Measurements from ENCODE around the gene TCF21. TPM values are rescaled to one million over a fixed set of nuclear protein-coding genes. Genes with fewer than 3 reads are reported as not detected.

TCF21 gene
- polyA plus RNA-seq, 1 of the 3 experiments (the other 2 are of a cell fraction): not detected

DNA sequence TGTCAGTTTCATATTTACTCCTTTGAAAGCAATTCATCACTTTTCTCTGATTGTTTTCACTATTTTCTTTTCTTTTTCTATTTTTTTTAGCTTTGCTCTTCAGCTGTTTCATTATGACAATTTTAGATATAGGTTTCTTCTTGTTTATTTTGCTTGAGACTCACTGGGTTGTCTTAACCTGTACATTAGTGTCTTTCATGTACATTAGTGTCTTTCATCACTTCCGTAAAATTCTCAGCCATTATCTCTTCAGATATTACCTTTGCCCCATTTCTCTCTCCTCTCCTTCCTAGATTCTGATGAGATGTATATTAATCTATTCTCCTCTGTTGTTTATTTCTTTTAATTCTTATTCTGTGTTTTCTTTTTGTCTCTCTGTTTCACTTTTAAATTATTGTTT, 49.6 kb downstream of the TCF21 start:
- no peak overlapping the region for H3K4me2 ChIP-seq
- no peak overlapping the region for H3K9ac ChIP-seq
- H3K79me2 ChIP-seq (ENCODE audit: insufficient read depth): no peaks in the 10 kb centered on the region
- H3K9me2 ChIP-seq: no peaks in the 10 kb centered on the region
- H3K9me3 ChIP-seq: no peaks in the 10 kb centered on the region
- H3K36me3 ChIP-seq (replicated peaks in 1 of 2; ENCODE audit: control insufficient read depth in 1 of 2, insufficient read depth in 2 of 2, low read length in 1 of 2): no peaks in the 10 kb centered on the region
- ChIA-PET CTCF (interaction anchor here (0.7 to 2.7 kb wide), 11 partner anchors 14 to 185 kb away, joined by 3 to 20 read pairs (median 4); no protein-coding TSS in a partner anchor), POLR2A (no interaction called here)
- peaks cover 4% of the 10 kb centered on the region; the same call in 1 of the 2 replicates for H3K27me3 ChIP-seq (ENCODE audit: insufficient read depth)
- H3K27ac ChIP-seq (ENCODE audit: low read depth in 2 of 2, low read length in 1 of 2): no peak overlapping the region
- H4K20me1 ChIP-seq (ENCODE audit: insufficient read depth): no peaks in the 10 kb centered on the region
- DNase-seq: no peak
- TF ChIP-seq MXI1 (IDR thresholded peaks at IDR 0.05; ENCODE audit: low read depth, low read length) (no peak), GATA2 (CRISPR knock-in tag; IDR thresholded peaks at IDR 0.05) (no peak), RFX5 (IDR thresholded peaks at IDR 0.05; ENCODE audit: low read length) (no peak), RAD21 (IDR thresholded peaks at IDR 0.05; ENCODE audit: low read length) (no peak), GABPA (IDR thresholded peaks at IDR 0.05; ENCODE audit: low read depth) (no peak), MEF2A (IDR thresholded peaks at IDR 0.05; ENCODE audit: borderline replicate concordance, low read depth) (no peak), EZH2phosphoT487 (IDR thresholded peaks at IDR 0.05; ENCODE audit: borderline replicate concordance, low read depth) (no peak)
- no peak overlapping the region for H2AFZ ChIP-seq (ENCODE audit: low read depth)
- H3F3A ChIP-seq (replicated peaks; ENCODE audit: insufficient read depth): no peaks in the 10 kb centered on the region
- no peak overlapping the region for H3K4me3 ChIP-seq (ENCODE audit: low read depth in 2 of 2, low read length in 1 of 2)
- H3K4me1 ChIP-seq (ENCODE audit: control insufficient read depth in 1 of 2, insufficient read depth in 2 of 2, low read depth in 1 of 2, low read length in 1 of 2): no peaks in the 10 kb centered on the region
- 87% methylated on average over 1 of the region's 1 CpG for WGBS (ENCODE audit: low lambda C conversion rate)

DNA sequence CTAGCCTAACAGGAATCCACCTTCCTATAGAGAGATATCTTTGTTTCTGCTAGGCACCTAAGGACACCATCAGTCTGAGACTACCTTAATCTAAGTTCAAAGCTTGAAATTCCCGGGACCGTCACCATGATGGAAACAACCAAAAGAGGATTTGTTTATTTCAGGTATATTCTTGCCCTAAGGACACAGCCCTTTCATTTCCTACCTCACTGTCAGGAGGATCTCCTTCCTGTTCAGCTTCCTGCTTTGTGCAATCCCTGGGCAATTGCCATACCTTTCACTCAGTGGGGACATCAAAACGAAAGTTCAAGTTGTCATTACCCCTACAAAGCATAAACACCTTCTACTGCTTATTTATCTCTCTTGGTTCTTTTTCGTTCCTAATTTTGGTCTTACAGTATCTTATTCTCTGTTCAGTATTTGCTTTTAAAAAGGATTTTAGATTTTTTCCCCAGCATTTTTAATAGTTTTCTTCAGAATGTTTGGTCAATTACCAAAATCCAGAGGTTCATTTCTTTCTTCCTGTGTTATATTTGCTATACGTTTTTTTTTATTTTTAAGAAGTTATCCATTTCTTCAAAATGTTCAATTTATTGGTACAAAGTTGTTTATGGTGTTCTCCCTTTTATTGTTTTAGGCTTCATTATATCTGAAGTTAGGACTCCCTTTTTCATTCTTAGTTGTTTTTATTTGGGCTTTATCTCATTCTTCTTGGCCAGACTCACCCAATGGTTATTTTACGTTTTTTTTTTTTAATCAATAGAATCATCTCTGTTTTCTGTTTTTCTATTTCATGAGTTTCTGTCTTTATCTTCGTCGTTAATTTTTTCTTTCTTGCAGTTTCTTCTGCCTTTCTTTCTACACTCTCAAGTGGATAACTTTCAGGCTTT, 51.1 kb downstream of the TCF21 start:
- H3K27me3 ChIP-seq (ENCODE audit: insufficient read depth): peaks cover 4% of the 10 kb centered on the region; the same call in 1 of the 2 replicates
- no peaks in the 10 kb centered on the region for H3F3A ChIP-seq (replicated peaks; ENCODE audit: insufficient read depth)
- no peaks in the 10 kb centered on the region for H3K9me2 ChIP-seq
- H3K79me2 ChIP-seq (ENCODE audit: insufficient read depth): no peaks in the 10 kb centered on the region
- CTCF ChIA-PET: interaction anchor here (0.7 to 2.4 kb wide), 5 partner anchors 16 to 123 kb away, joined by 3 to 13 read pairs (median 4); no protein-coding TSS in a partner anchor
- no peak overlapping the region for H3K9ac ChIP-seq
- H3K4me1 ChIP-seq (ENCODE audit: control insufficient read depth in 1 of 2, insufficient read depth in 2 of 2, low read depth in 1 of 2, low read length in 1 of 2): no peaks in the 10 kb centered on the region
- no peak overlapping the region for H2AFZ ChIP-seq (ENCODE audit: low read depth)
- no peak for DNase-seq
- POLR2A ChIA-PET: no interaction called here
- H4K20me1 ChIP-seq (ENCODE audit: insufficient read depth): no peaks in the 10 kb centered on the region
- 63% methylated on average over 8 of the region's 8 CpGs for WGBS (ENCODE audit: low lambda C conversion rate)
- H3K27ac ChIP-seq (ENCODE audit: low read depth in 2 of 2, low read length in 1 of 2): no peak overlapping the region
- no peaks in the 10 kb centered on the region for H3K36me3 ChIP-seq (replicated peaks in 1 of 2; ENCODE audit: control insufficient read depth in 1 of 2, insufficient read depth in 2 of 2, low read length in 1 of 2)
- H3K4me3 ChIP-seq (ENCODE audit: low read depth in 2 of 2, low read length in 1 of 2): no peak overlapping the region
- H3K4me2 ChIP-seq: no peak overlapping the region
- H3K9me3 ChIP-seq: no peaks in the 10 kb centered on the region
- TF ChIP-seq FOXJ3 (CRISPR knock-in tag; IDR thresholded peaks at IDR 0.05): no peak
- no peak for TF ChIP-seq SIN3A (IDR thresholded peaks at IDR 0.05; ENCODE audit: borderline replicate concordance, low read depth, low read length)
- TF ChIP-seq MEF2A (IDR thresholded peaks at IDR 0.05; ENCODE audit: borderline replicate concordance, low read depth): no peak
- no peak for TF ChIP-seq SMC3 (IDR thresholded peaks at IDR 0.05; ENCODE audit: low read depth, low read length)
- no peak for TF ChIP-seq RAD21 (IDR thresholded peaks at IDR 0.05; ENCODE audit: low read length)
- no peak for TF ChIP-seq GABPA (IDR thresholded peaks at IDR 0.05; ENCODE audit: low read depth)
- no peak for TF ChIP-seq TAF1 (IDR thresholded peaks at IDR 0.05; ENCODE audit: borderline replicate concordance, low read depth, low read length)
- TF ChIP-seq YY1 (IDR thresholded peaks at IDR 0.05; ENCODE audit: low read depth): no peak
- TF ChIP-seq JUND (IDR thresholded peaks at IDR 0.05): no peak
- no peak for TF ChIP-seq RFX5 (IDR thresholded peaks at IDR 0.05; ENCODE audit: low read length)
- TF ChIP-seq, protein P1, sequence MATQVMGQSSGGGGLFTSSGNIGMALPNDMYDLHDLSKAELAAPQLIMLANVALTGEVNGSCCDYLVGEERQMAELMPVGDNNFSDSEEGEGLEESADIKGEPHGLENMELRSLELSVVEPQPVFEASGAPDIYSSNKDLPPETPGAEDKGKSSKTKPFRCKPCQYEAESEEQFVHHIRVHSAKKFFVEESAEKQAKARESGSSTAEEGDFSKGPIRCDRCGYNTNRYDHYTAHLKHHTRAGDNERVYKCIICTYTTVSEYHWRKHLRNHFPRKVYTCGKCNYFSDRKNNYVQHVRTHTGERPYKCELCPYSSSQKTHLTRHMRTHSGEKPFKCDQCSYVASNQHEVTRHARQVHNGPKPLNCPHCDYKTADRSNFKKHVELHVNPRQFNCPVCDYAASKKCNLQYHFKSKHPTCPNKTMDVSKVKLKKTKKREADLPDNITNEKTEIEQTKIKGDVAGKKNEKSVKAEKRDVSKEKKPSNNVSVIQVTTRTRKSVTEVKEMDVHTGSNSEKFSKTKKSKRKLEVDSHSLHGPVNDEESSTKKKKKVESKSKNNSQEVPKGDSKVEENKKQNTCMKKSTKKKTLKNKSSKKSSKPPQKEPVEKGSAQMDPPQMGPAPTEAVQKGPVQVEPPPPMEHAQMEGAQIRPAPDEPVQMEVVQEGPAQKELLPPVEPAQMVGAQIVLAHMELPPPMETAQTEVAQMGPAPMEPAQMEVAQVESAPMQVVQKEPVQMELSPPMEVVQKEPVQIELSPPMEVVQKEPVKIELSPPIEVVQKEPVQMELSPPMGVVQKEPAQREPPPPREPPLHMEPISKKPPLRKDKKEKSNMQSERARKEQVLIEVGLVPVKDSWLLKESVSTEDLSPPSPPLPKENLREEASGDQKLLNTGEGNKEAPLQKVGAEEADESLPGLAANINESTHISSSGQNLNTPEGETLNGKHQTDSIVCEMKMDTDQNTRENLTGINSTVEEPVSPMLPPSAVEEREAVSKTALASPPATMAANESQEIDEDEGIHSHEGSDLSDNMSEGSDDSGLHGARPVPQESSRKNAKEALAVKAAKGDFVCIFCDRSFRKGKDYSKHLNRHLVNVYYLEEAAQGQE (IDR thresholded peaks at IDR 0.05; ENCODE audit: low read depth, low read length): no peak
- TF ChIP-seq, protein P2, sequence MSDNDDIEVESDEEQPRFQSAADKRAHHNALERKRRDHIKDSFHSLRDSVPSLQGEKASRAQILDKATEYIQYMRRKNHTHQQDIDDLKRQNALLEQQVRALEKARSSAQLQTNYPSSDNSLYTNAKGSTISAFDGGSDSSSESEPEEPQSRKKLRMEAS (IDR thresholded peaks at IDR 0.05; ENCODE audit: low read depth): no peak
- TF ChIP-seq, protein P3, sequence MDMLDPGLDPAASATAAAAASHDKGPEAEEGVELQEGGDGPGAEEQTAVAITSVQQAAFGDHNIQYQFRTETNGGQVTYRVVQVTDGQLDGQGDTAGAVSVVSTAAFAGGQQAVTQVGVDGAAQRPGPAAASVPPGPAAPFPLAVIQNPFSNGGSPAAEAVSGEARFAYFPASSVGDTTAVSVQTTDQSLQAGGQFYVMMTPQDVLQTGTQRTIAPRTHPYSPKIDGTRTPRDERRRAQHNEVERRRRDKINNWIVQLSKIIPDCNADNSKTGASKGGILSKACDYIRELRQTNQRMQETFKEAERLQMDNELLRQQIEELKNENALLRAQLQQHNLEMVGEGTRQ (IDR thresholded peaks at IDR 0.05; ENCODE audit: borderline replicate concordance, low read depth, low read length): no peak
- TF ChIP-seq, protein P4, sequence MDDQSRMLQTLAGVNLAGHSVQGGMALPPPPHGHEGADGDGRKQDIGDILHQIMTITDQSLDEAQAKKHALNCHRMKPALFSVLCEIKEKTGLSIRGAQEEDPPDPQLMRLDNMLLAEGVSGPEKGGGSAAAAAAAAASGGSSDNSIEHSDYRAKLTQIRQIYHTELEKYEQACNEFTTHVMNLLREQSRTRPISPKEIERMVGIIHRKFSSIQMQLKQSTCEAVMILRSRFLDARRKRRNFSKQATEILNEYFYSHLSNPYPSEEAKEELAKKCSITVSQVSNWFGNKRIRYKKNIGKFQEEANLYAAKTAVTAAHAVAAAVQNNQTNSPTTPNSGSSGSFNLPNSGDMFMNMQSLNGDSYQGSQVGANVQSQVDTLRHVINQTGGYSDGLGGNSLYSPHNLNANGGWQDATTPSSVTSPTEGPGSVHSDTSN (IDR thresholded peaks at IDR 0.05): no peak
- no peak for TF ChIP-seq EZH2phosphoT487 (IDR thresholded peaks at IDR 0.05; ENCODE audit: borderline replicate concordance, low read depth)

Data from SK-N-SH (cell line).